Panc1 (cell line): ENCODE results near the gene KRT73. TPM values are rescaled to one million over a fixed set of nuclear protein-coding genes. Genes with fewer than 3 reads are reported as not detected.

Source experiments
- ATAC-seq: fragments of 200-7000 bp; cut with Tn5 transposase; 2 replicates; pipeline ENCODE4 v1.9.1; 2020; ENCODE audit warnings: mild to moderate bottlenecking, moderate library complexity
- BruUV-seq: library from RNA; stranded (reverse); fragments of 400-500 nt; replicated peaks from 2 replicates; lab custom pipeline; 2021; lab: Mats Ljungman, UMichigan
- CTCF ChIA-PET: fragments of 300-600 bp; sonication (Branson Sonifier 250); formaldehyde crosslinking; loops from one replicate; lab custom pipeline; 2022; ENCODE audit warnings: antibody characterized with exemption; lab: Charles Lee
- POLR2A ChIA-PET: fragments of 300-600 bp; sonication (Branson Sonifier 250); formaldehyde crosslinking; loops from one replicate; lab custom pipeline; 2022; ENCODE audit warnings: antibody characterized with exemption; lab: Charles Lee
- DNase-seq: peaks from one replicate; pipeline ENCODE4 v3.0.0-alpha.2; 2010; ENCODE audit warnings: low read depth, low spot score
- H3K27ac ChIP-seq: 2 replicates; pipeline ENCODE4 v1.5.1; 2011; ENCODE audit warnings: mild to moderate bottlenecking, low read length, inconsistent platforms
- H3K27me3 ChIP-seq: fragments of 200-500 bp; sonication (Bioruptor generic); 2 replicates; pipeline ENCODE4 v1.6.0; 2014; ENCODE audit warnings: low read length, inconsistent platforms; ENCODE audit not compliant: control insufficient read depth, insufficient read depth
- H3K36me3 ChIP-seq: fragments of 200-500 bp; sonication (Bioruptor generic); 2 replicates; pipeline ENCODE4 v1.5.1; 2014; ENCODE audit warnings: inconsistent platforms, mild to moderate bottlenecking, low read length, moderate library complexity; ENCODE audit not compliant: control insufficient read depth, insufficient read depth
- H3K4me1 ChIP-seq: 2 replicates; pipeline ENCODE4 v1.5.1; 2011; ENCODE audit warnings: inconsistent platforms, mild to moderate bottlenecking, low read length, moderate library complexity; ENCODE audit not compliant: control insufficient read depth, insufficient read depth
- H3K4me3 ChIP-seq, 2 experiments: 2 replicates each; pipeline ENCODE4 v1.5.1; 2011 to 2012; ENCODE audit warnings: low read depth in 2 of 2, low read length in 2 of 2, mild to moderate bottlenecking in 2 of 2, inconsistent platforms in 1 of 2, moderate library complexity in 1 of 2
- H3K9me3 ChIP-seq: fragments of 200-500 bp; sonication (Bioruptor generic); 2 replicates; pipeline ENCODE4 v1.5.1; 2014; ENCODE audit warnings: low read depth, mild to moderate bottlenecking, inconsistent platforms, low read length, moderate library complexity; ENCODE audit not compliant: control insufficient read depth, insufficient read depth
- CTCF ChIP-seq: fragments of 450-650 bp; IDR thresholded peaks from 2 replicates; pipeline ENCODE4 v1.5.1; 2017; ENCODE audit warnings: mild to moderate bottlenecking
- POLR2AphosphoS5 ChIP-seq: IDR thresholded peaks from 2 replicates; pipeline ENCODE4 v1.6.1; 2012; ENCODE audit warnings: mild to moderate bottlenecking, low read depth, low read length, moderate library complexity
- REST ChIP-seq, 2 experiments: IDR thresholded peaks; 2 replicates each; pipeline ENCODE4 v1.6.1; 2011 to 2012; ENCODE audit warnings: low read depth in 2 of 2, control low read depth in 1 of 2, low read length in 1 of 2, mild to moderate bottlenecking in 1 of 2, moderate library complexity in 1 of 2; ENCODE audit not compliant: insufficient read depth in 1 of 2
- SIN3A ChIP-seq: IDR thresholded peaks from 2 replicates; pipeline ENCODE4 v1.6.1; 2012; ENCODE audit warnings: low read depth, mild to moderate bottlenecking, low read length, moderate library complexity, borderline replicate concordance; ENCODE audit not compliant: insufficient read depth
- TCF7L2 ChIP-seq: IDR thresholded peaks from 2 replicates; pipeline ENCODE4 v1.6.1; 2011; ENCODE audit warnings: mild to moderate bottlenecking, low read depth, low read length, inconsistent platforms
- in situ Hi-C: cut with HindIII; loops from 2 replicates; pipeline ENCODE4 v1.10.0; 2016; ENCODE audit warnings: low sequenced_read_pairs, low pct_unique_long_range_greater_than_20kb
- intact Hi-C: fragments of 100-400 bp; cut with micrococcal nuclease; formaldehyde crosslinking; loops from one replicate; pipeline ENCODE4 v1.10.0; 2022; ENCODE audit not compliant: unreplicated experiment
- total RNA-seq: library from RNA; stranded (reverse); gene quantifications from one replicate; pipeline ENCODE4 v1.2.1, GENCODE V29; 2021; ENCODE audit not compliant: unreplicated experiment

The KRT73 gene
- total RNA-seq, 1 experiment from 2014 or later, result not detected

GRCh38 chr12:52604859-52605258, 13.5 kb downstream of the KRT73 start:
- ATAC-seq, result no peak
- intact Hi-C loops, result no loop called here
- no peaks in the 10 kb centered on the region for H3K9me3 ChIP-seq
- H3K4me3 ChIP-seq, result no peak overlapping the region
- TF ChIP-seq REST (IDR thresholded peaks at IDR 0.05; ENCODE audit: insufficient read depth in 1 of 2, low read depth in 2 of 2, low read length in 1 of 2), result no peak
- no peak for TF ChIP-seq SIN3A
- no peak for TF ChIP-seq POLR2AphosphoS5
- no peak for TF ChIP-seq CTCF
- no peak for TF ChIP-seq TCF7L2
- ChIA-PET CTCF (interaction anchor here (1.0 kb wide), 1 partner anchor 266 kb away, joined by 3 read pairs; no protein-coding TSS in a partner anchor), POLR2A (no interaction called here)
- H3K27me3 ChIP-seq, result peaks cover 2% of the 10 kb centered on the region; the same call in 1 of the 2 replicates
- H3K4me1 ChIP-seq, result no peaks in the 10 kb centered on the region
- H3K36me3 ChIP-seq, result no peaks in the 10 kb centered on the region
- in situ Hi-C loops, result no loop called here
- DNase-seq, result no peak
- no TSS peak for BruUV-seq
- no peak overlapping the region for H3K27ac ChIP-seq

- POLR2A ChIA-PET, result no interaction called here
These were observed 15.0 kb downstream of the KRT73 start for GRCh38 chr12:52603314-52603713.

More at GRCh38 chr12:52603314-52603713, 15.0 kb downstream of the KRT73 start:
- Histone ChIP-seq H3K36me3 (no peaks in the 10 kb centered on the region), H3K27ac (no peak overlapping the region), H3K27me3 (peaks cover 7% of the 10 kb centered on the region), H3K9me3 (no peaks in the 10 kb centered on the region), H3K4me3 (no peak overlapping the region), H3K4me1 (no peaks in the 10 kb centered on the region)
- no TSS peak for BruUV-seq
- no peak for DNase-seq
- TF ChIP-seq POLR2AphosphoS5 (no peak), CTCF (no peak), REST (IDR thresholded peaks at IDR 0.05; ENCODE audit: insufficient read depth in 1 of 2, low read depth in 2 of 2, low read length in 1 of 2) (no peak), TCF7L2 (no peak), SIN3A (no peak)
- intact Hi-C loops (no loop called here), in situ Hi-C loops (no loop called here)
- ATAC-seq, result no peak
- CTCF ChIA-PET, result no interaction called here
